Ectodermal cell (in vitro differentiated cells): Measurements from ENCODE around the gene HMGN1.
"Not testable (repeated sequence)": the region's sequence is repeated elsewhere in the genome, so short reads cannot be mapped to it uniquely, and the experiment has no call there.

ENCODE experiments used
- H3K27ac ChIP-seq: 2 replicates; pipeline ENCODE4 v1.7.0; 2013; ENCODE audit warnings: mild to moderate bottlenecking, low read depth, low read length; ENCODE audit not compliant: insufficient read depth, poor library complexity, severe bottlenecking
- H3K27me3 ChIP-seq: 2 replicates; pipeline ENCODE4 v1.7.0; 2013; ENCODE audit warnings: mild to moderate bottlenecking, low read length; ENCODE audit not compliant: insufficient read depth, control insufficient read depth, poor library complexity, severe bottlenecking
- H3K36me3 ChIP-seq: one replicate; pipeline ENCODE4 v1.7.0; 2013; ENCODE audit warnings: low read length; ENCODE audit not compliant: control insufficient read depth, insufficient read depth
- H3K4me1 ChIP-seq: one replicate; pipeline ENCODE4 v1.7.0; 2013; ENCODE audit warnings: low read length; ENCODE audit not compliant: control insufficient read depth, insufficient read depth
- H3K4me3 ChIP-seq: 2 replicates; pipeline ENCODE4 v1.7.0; 2013; ENCODE audit warnings: low read depth, low read length, control low read depth; ENCODE audit not compliant: insufficient read depth
- H3K9me3 ChIP-seq: 2 replicates; pipeline ENCODE4 v1.7.0; 2013; ENCODE audit warnings: mild to moderate bottlenecking, low read length, moderate library complexity; ENCODE audit not compliant: control insufficient read depth
- WGBS, 2 experiments: methylation state at CpG; one replicate each; pipeline ENCODE4 v1.1.7; 2013; ENCODE audit warnings: missing lambda C conversion rate in 2 of 2; 5-methylcytosine and 5-hydroxymethylcytosine counted together

The HMGN1 gene

GRCh38 chr21:39385299-39386145, 36.6 kb upstream of the HMGN1 start:
- Histone ChIP-seq H3K27ac (no peak overlapping the region), H3K27me3 (no peaks in the 10 kb centered on the region), H3K9me3 (no peaks in the 10 kb centered on the region), H3K36me3 (no peaks in the 10 kb centered on the region), H3K4me1 (peaks cover 11% of the 10 kb centered on the region), H3K4me3 (no peak overlapping the region)
- 95% methylated on average over 50 of the region's 50 CpGs for WGBS, 2 experiments

GRCh38 chr21:39384674-39385298, 35.9 kb upstream of the HMGN1 start:
- H3K27ac ChIP-seq, result no peak overlapping the region
- H3K4me3 ChIP-seq, result no peak overlapping the region
- 93 to 94% methylated on average over 13 of the region's 13 CpGs for WGBS, 2 experiments
- H3K36me3 ChIP-seq, result no peaks in the 10 kb centered on the region
- no peaks in the 10 kb centered on the region for H3K9me3 ChIP-seq
- no peaks in the 10 kb centered on the region for H3K27me3 ChIP-seq
- peaks cover 11% of the 10 kb centered on the region for H3K4me1 ChIP-seq

- 94% methylated on average over 7 of the region's 7 CpGs for WGBS, 2 experiments
- not testable (repeated sequence) for H3K4me1 ChIP-seq, H3K4me3 ChIP-seq
Observed at GRCh38 chr21:39382096-39382495, 33.2 kb upstream of the HMGN1 start.

GRCh38 chr21:39381009-39381408, 32.1 kb upstream of the HMGN1 start:
- H3K4me1 ChIP-seq, result peaks cover 4% of the 10 kb centered on the region
- H3K36me3 ChIP-seq, result no peaks in the 10 kb centered on the region
- no peaks in the 10 kb centered on the region for H3K27me3 ChIP-seq
- no peak overlapping the region for H3K27ac ChIP-seq
- 47 to 52% methylated on average over 12 of the region's 12 CpGs for WGBS, 2 experiments
- H3K4me3 ChIP-seq, result peak overlapping the region; percentile 93
- H3K9me3 ChIP-seq, result no peaks in the 10 kb centered on the region

More at GRCh38 chr21:39382096-39382495, 33.2 kb upstream of the HMGN1 start:
- not testable (repeated sequence) for H3K27ac ChIP-seq, H3K27me3 ChIP-seq, H3K9me3 ChIP-seq, H3K36me3 ChIP-seq

GRCh38 chr21:39379986-39380891, 31.4 kb upstream of the HMGN1 start:
- H3K4me3 ChIP-seq, result peak overlapping the region; percentile 93
- H3K36me3 ChIP-seq, result no peaks in the 10 kb centered on the region
- H3K27ac ChIP-seq, result peak overlapping the region; percentile 85
- no peaks in the 10 kb centered on the region for H3K27me3 ChIP-seq
- H3K4me1 ChIP-seq, result peaks cover 4% of the 10 kb centered on the region
- H3K9me3 ChIP-seq, result no peaks in the 10 kb centered on the region
- 2% methylated on average over 65 of the region's 65 CpGs for WGBS, 2 experiments

- no peak overlapping the region for H3K27ac ChIP-seq
- H3K4me3 ChIP-seq, result no peak overlapping the region
- H3K9me3 ChIP-seq, result no peaks in the 10 kb centered on the region
- no peaks in the 10 kb centered on the region for H3K36me3 ChIP-seq
- no peaks in the 10 kb centered on the region for H3K27me3 ChIP-seq
- H3K4me1 ChIP-seq, result peaks cover 4% of the 10 kb centered on the region
- WGBS, 2 experiments, result 73 to 74% methylated on average over 7 of the region's 7 CpGs
Observed at GRCh38 chr21:39377444-39378050, 28.7 kb upstream of the HMGN1 start.

- no peak overlapping the region for H3K27ac ChIP-seq
- no peaks in the 10 kb centered on the region for H3K27me3 ChIP-seq
- no peak overlapping the region for H3K4me3 ChIP-seq
- 88 to 90% methylated on average over 2 of the region's 2 CpGs for WGBS, 2 experiments
- no peaks in the 10 kb centered on the region for H3K36me3 ChIP-seq
- no peaks in the 10 kb centered on the region for H3K4me1 ChIP-seq
- no peaks in the 10 kb centered on the region for H3K9me3 ChIP-seq
Observed at GRCh38 chr21:39375446-39375845, 26.6 kb upstream of the HMGN1 start.

GRCh38 chr21:39374046-39374445, 25.2 kb upstream of the HMGN1 start:
- no peaks in the 10 kb centered on the region for H3K36me3 ChIP-seq
- H3K4me3 ChIP-seq, result no peak overlapping the region
- WGBS, 2 experiments, result 86 to 91% methylated on average over 6 of the region's 6 CpGs

GRCh38 chr21:39373634-39374033, 24.7 kb upstream of the HMGN1 start:
- Histone ChIP-seq H3K36me3 (no peaks in the 10 kb centered on the region), H3K4me3 (no peak overlapping the region), H3K27me3 (no peaks in the 10 kb centered on the region), H3K27ac (no peak overlapping the region), H3K9me3 (no peaks in the 10 kb centered on the region), H3K4me1 (no peaks in the 10 kb centered on the region)
- 47 to 49% methylated on average over 5 of the region's 5 CpGs for WGBS, 2 experiments

More at GRCh38 chr21:39374046-39374445, 25.2 kb upstream of the HMGN1 start:
- H3K9me3 ChIP-seq, result no peaks in the 10 kb centered on the region
- H3K27me3 ChIP-seq, result no peaks in the 10 kb centered on the region
- H3K27ac ChIP-seq, result no peak overlapping the region
- no peaks in the 10 kb centered on the region for H3K4me1 ChIP-seq
